Neural cell (in vitro differentiated cells): ENCODE results near the gene PECR.

ENCODE experiments used
- CTCF ChIP-seq: fragments of 450-650 bp; IDR thresholded peaks from 2 replicates; pipeline ENCODE4 v1.5.1; 2014; ENCODE audit warnings: antibody characterized with exemption, mild to moderate bottlenecking, moderate library complexity; ENCODE audit not compliant: poor library complexity, severe bottlenecking
- EP300 ChIP-seq: fragments of 450-650 bp; conservative IDR thresholded peaks from 2 replicates; pipeline ENCODE4 v1.6.1; 2014; ENCODE audit warnings: antibody characterized with exemption, mild to moderate bottlenecking, moderate library complexity; ENCODE audit not compliant: poor library complexity, severe bottlenecking
- EZH2 ChIP-seq: fragments of 200-600, 300-800 bp; shearing (Covaris generic), sonication (generic); IDR thresholded peaks from 2 replicates; pipeline ENCODE4 v1.6.1; 2014; ENCODE audit warnings: antibody characterized with exemption, low read length, borderline replicate concordance, mild to moderate bottlenecking; ENCODE audit not compliant: insufficient read depth, poor library complexity, severe bottlenecking
- POLR2AphosphoS5 ChIP-seq: IDR thresholded peaks from 2 replicates; pipeline ENCODE4 v1.6.1; 2012
- RAD21 ChIP-seq: fragments of 450-650 bp; conservative IDR thresholded peaks from 2 replicates; pipeline ENCODE4 v1.6.1; 2014; ENCODE audit warnings: antibody characterized with exemption, mild to moderate bottlenecking, moderate library complexity
- SMC3 ChIP-seq: fragments of 450-650 bp; conservative IDR thresholded peaks from 2 replicates; pipeline ENCODE4 v1.6.1; 2014; ENCODE audit warnings: antibody characterized with exemption, mild to moderate bottlenecking, moderate library complexity; ENCODE audit not compliant: poor library complexity
- TF ChIP-seq, protein P1 (sequence below): IDR thresholded peaks from 2 replicates; pipeline ENCODE4 v1.6.1; 2012; ENCODE audit warnings: borderline replicate concordance

- no peak for TF ChIP-seq CTCF
- no peak for TF ChIP-seq POLR2AphosphoS5
- TF ChIP-seq SMC3 = no peak
- no peak for TF ChIP-seq EP300
- no peak for TF ChIP-seq RAD21
- no peak for TF ChIP-seq EZH2
- TF ChIP-seq, protein P1, sequence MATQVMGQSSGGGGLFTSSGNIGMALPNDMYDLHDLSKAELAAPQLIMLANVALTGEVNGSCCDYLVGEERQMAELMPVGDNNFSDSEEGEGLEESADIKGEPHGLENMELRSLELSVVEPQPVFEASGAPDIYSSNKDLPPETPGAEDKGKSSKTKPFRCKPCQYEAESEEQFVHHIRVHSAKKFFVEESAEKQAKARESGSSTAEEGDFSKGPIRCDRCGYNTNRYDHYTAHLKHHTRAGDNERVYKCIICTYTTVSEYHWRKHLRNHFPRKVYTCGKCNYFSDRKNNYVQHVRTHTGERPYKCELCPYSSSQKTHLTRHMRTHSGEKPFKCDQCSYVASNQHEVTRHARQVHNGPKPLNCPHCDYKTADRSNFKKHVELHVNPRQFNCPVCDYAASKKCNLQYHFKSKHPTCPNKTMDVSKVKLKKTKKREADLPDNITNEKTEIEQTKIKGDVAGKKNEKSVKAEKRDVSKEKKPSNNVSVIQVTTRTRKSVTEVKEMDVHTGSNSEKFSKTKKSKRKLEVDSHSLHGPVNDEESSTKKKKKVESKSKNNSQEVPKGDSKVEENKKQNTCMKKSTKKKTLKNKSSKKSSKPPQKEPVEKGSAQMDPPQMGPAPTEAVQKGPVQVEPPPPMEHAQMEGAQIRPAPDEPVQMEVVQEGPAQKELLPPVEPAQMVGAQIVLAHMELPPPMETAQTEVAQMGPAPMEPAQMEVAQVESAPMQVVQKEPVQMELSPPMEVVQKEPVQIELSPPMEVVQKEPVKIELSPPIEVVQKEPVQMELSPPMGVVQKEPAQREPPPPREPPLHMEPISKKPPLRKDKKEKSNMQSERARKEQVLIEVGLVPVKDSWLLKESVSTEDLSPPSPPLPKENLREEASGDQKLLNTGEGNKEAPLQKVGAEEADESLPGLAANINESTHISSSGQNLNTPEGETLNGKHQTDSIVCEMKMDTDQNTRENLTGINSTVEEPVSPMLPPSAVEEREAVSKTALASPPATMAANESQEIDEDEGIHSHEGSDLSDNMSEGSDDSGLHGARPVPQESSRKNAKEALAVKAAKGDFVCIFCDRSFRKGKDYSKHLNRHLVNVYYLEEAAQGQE = no peak
These were observed 29.2 kb downstream of the PECR start for GRCh38 chr2:216052420-216052819.
